ENCODE results near the gene VPS4A. TPM values are rescaled to one million over a fixed set of nuclear protein-coding genes. Genes with fewer than 3 reads are reported as not detected.

Gene VPS4A
- total and polyA plus RNA-seq, 2 of the 8 experiments (the other 6 are each of a cell fraction or from before 2014, with no cell fraction given), result 14.1 to 24.1 TPM

- TF ChIP-seq CHD7 (IDR thresholded peaks at IDR 0.05; ENCODE audit: insufficient replicate concordance, low read length) (no peak), HDAC6 (IDR thresholded peaks at IDR 0.05; ENCODE audit: low read depth, low read length) (no peak), CHD2 (IDR thresholded peaks at IDR 0.05; ENCODE audit: low read length) (no peak), E2F6 (IDR thresholded peaks at IDR 0.05) (no peak)
Observed at GRCh38 chr16:69321080-69321479, 9.9 kb downstream of the VPS4A start (continued).

Measured in H1 (cell line).